Measurements from ENCODE around the gene PRKCG. TPM values are rescaled to one million over a fixed set of nuclear protein-coding genes. Genes with fewer than 3 reads are reported as not detected.

The PRKCG gene
- total RNA-seq, 1 experiment from 2014 or later: 5.9 TPM

- no peak overlapping the region for H3K27ac ChIP-seq
These were observed 1.7 kb downstream of the PRKCG start for GRCh38 chr19:53883741-53884140.

GRCh38 chr19:53884256-53884655 lies 2.3 kb downstream of the PRKCG start:
- intact Hi-C loops (cut with micrococcal nuclease; ENCODE audit: unreplicated experiment): loop anchor here (5.0 kb wide), 1 partner anchor 138 kb away; no protein-coding TSS in a partner anchor
- H3K4me3 ChIP-seq: no peak overlapping the region
- no peaks in the 10 kb centered on the region for H3K79me2 ChIP-seq (ENCODE audit: low read depth)
- H3K4me1 ChIP-seq (replicated peaks; ENCODE audit: insufficient read depth): peaks cover 20% of the 10 kb centered on the region
- no peaks in the 10 kb centered on the region for H3K9me3 ChIP-seq (ENCODE audit: insufficient read depth, low read depth)
- no peak overlapping the region for H2AFZ ChIP-seq
- CTCF ChIA-PET: no interaction called here
- peaks cover 28% of the 10 kb centered on the region for H3F3A ChIP-seq (ENCODE audit: insufficient read depth, low read depth)
- no peaks in the 10 kb centered on the region for H4K20me1 ChIP-seq (ENCODE audit: insufficient read depth)
- POLR2A ChIA-PET (ENCODE audit: unreplicated experiment): no interaction called here
- no peaks in the 10 kb centered on the region for H3K36me3 ChIP-seq (ENCODE audit: low read depth)
- no peak overlapping the region for H3K27ac ChIP-seq
- DNase-seq: peak in 1 of 2 experiments; percentile 30
- H3K9me2 ChIP-seq (ENCODE audit: insufficient read depth): no peaks in the 10 kb centered on the region
- BruUV-seq (replicated peaks): no TSS peak
- H3K4me2 ChIP-seq: no peak overlapping the region
- H3K27me3 ChIP-seq (ENCODE audit: insufficient read depth, low read depth): no peaks in the 10 kb centered on the region
- TF ChIP-seq EZH2 (IDR thresholded peaks at IDR 0.05; ENCODE audit: low read depth) (no peak), CTCF (conservative IDR thresholded peaks at IDR 0.05) (no peak)

More at GRCh38 chr19:53883741-53884140, 1.7 kb downstream of the PRKCG start:
- no peaks in the 10 kb centered on the region for H3K9me2 ChIP-seq (ENCODE audit: insufficient read depth)
- no peak for TF ChIP-seq EZH2 (IDR thresholded peaks at IDR 0.05; ENCODE audit: low read depth)
- TF ChIP-seq CTCF (conservative IDR thresholded peaks at IDR 0.05): no peak
- peaks cover 21% of the 10 kb centered on the region for H3K4me1 ChIP-seq (replicated peaks; ENCODE audit: insufficient read depth)
- H3K27me3 ChIP-seq (ENCODE audit: insufficient read depth, low read depth): no peaks in the 10 kb centered on the region
- no peak overlapping the region for H3K4me2 ChIP-seq
- ChIA-PET CTCF (interaction anchor here (0.6 kb wide), 1 partner anchor 43 kb away, joined by 10 read pairs; no protein-coding TSS in a partner anchor), POLR2A (ENCODE audit: unreplicated experiment) (interaction anchor here (0.6 kb wide), 1 partner anchor 1578 kb away, joined by 5 read pairs; no protein-coding TSS in a partner anchor)
- BruUV-seq (replicated peaks): no TSS peak
- no peak overlapping the region for H2AFZ ChIP-seq
- no peak for DNase-seq
- no peak overlapping the region for H3K4me3 ChIP-seq
- H4K20me1 ChIP-seq (ENCODE audit: insufficient read depth): no peaks in the 10 kb centered on the region
- H3F3A ChIP-seq (ENCODE audit: insufficient read depth, low read depth): peaks cover 28% of the 10 kb centered on the region
- intact Hi-C loops (cut with micrococcal nuclease; ENCODE audit: unreplicated experiment): loop anchor here (5.0 kb wide), 1 partner anchor 139 kb away; no protein-coding TSS in a partner anchor
- no peaks in the 10 kb centered on the region for H3K79me2 ChIP-seq (ENCODE audit: low read depth)
- H3K36me3 ChIP-seq (ENCODE audit: low read depth): no peaks in the 10 kb centered on the region
- H3K9me3 ChIP-seq (ENCODE audit: insufficient read depth, low read depth): no peaks in the 10 kb centered on the region

GRCh38 chr19:53885036-53885435 lies 3.0 kb downstream of the PRKCG start:
- CTCF ChIA-PET: no interaction called here

More at GRCh38 chr19:53885036-53885435, 3.0 kb downstream of the PRKCG start:
- DNase-seq: no peak
- Histone ChIP-seq H3K79me2 (ENCODE audit: low read depth) (no peaks in the 10 kb centered on the region), H3K27me3 (ENCODE audit: insufficient read depth, low read depth) (no peaks in the 10 kb centered on the region), H2AFZ (no peak overlapping the region), H3K9me2 (ENCODE audit: insufficient read depth) (no peaks in the 10 kb centered on the region), H3K4me3 (no peak overlapping the region), H3K9me3 (ENCODE audit: insufficient read depth, low read depth) (no peaks in the 10 kb centered on the region), H3F3A (ENCODE audit: insufficient read depth, low read depth) (peaks cover 25% of the 10 kb centered on the region), H3K27ac (no peak overlapping the region), H3K4me1 (replicated peaks; ENCODE audit: insufficient read depth) (peaks cover 23% of the 10 kb centered on the region), H3K4me2 (no peak overlapping the region), H4K20me1 (ENCODE audit: insufficient read depth) (no peaks in the 10 kb centered on the region), H3K36me3 (ENCODE audit: low read depth) (no peaks in the 10 kb centered on the region)
- intact Hi-C loops (cut with micrococcal nuclease; ENCODE audit: unreplicated experiment): no loop called here
- TF ChIP-seq EZH2 (IDR thresholded peaks at IDR 0.05; ENCODE audit: low read depth) (no peak), CTCF (conservative IDR thresholded peaks at IDR 0.05) (no peak)
- no TSS peak for BruUV-seq (replicated peaks)
- POLR2A ChIA-PET (ENCODE audit: unreplicated experiment): no interaction called here
